IMR-90 (cell line): ENCODE measurements around the gene PTPRN2. TPM values are rescaled to one million over a fixed set of nuclear protein-coding genes. Genes with fewer than 3 reads are reported as not detected.

Experiments used
- ATAC-seq: fragments of 200-7000 bp; cut with Tn5 transposase; 2 replicates; pipeline ENCODE4 v1.9.1; 2020; ENCODE audit warnings: low read depth, mild to moderate bottlenecking, moderate library complexity
- BruUV-seq: library from RNA; stranded (reverse); fragments of 400-500 nt; replicated peaks from 2 replicates; lab custom pipeline; 2021; lab: Mats Ljungman, UMichigan
- CTCF ChIA-PET: fragments of 300-600 bp; formaldehyde crosslinking; extraction: SDS; loops from one replicate; lab custom pipeline; 2021; ENCODE audit warnings: antibody characterized with exemption; lab: Yijun Ruan, JAX
- POLR2A ChIA-PET: fragments of 300-600 bp; sonication (Branson Sonifier 250); formaldehyde crosslinking; loops from one replicate; lab custom pipeline; 2022; ENCODE audit warnings: antibody characterized with exemption; ENCODE audit not compliant: unreplicated experiment; lab: Charles Lee
- DNase-seq: peaks from one replicate; pipeline ENCODE4 v3.0.0; 2013
- H2AFZ ChIP-seq: replicated peaks from 2 replicates; pipeline ENCODE3; 2013; ENCODE audit warnings: low read length, mild to moderate bottlenecking; ENCODE audit not compliant: poor library complexity
- H2AK5ac ChIP-seq: 2 replicates; pipeline ENCODE4 v1.6.1; 2013; ENCODE audit warnings: low read depth, low read length, inconsistent platforms
- H2AK9ac ChIP-seq: replicated peaks from 2 replicates; pipeline ENCODE3; 2013; ENCODE audit warnings: mild to moderate bottlenecking, low read depth, low read length, moderate library complexity; ENCODE audit not compliant: poor library complexity
- H2BK120ac ChIP-seq: 2 replicates; pipeline ENCODE4 v1.6.1; 2013; ENCODE audit warnings: low read depth, low read length, inconsistent platforms
- H2BK15ac ChIP-seq: 3 replicates; pipeline ENCODE4 v1.6.1; 2013; ENCODE audit warnings: low read depth, low read length, inconsistent platforms
- H2BK20ac ChIP-seq: 2 replicates; pipeline ENCODE4 v1.6.1; 2013; ENCODE audit warnings: low read depth, mild to moderate bottlenecking, inconsistent platforms, low read length, moderate library complexity
- H2BK5ac ChIP-seq: 2 replicates; pipeline ENCODE4 v1.6.1; 2013; ENCODE audit warnings: mild to moderate bottlenecking, low read depth, low read length, inconsistent platforms; ENCODE audit not compliant: poor library complexity, severe bottlenecking
- H3K14ac ChIP-seq: replicated peaks from 2 replicates; pipeline ENCODE4 v1.6.1; 2013; ENCODE audit warnings: low read depth, low read length, inconsistent platforms
- H3K18ac ChIP-seq: 2 replicates; pipeline ENCODE4 v1.6.1; 2013; ENCODE audit warnings: low read depth, low read length, control low read depth
- H3K23ac ChIP-seq: 2 replicates; pipeline ENCODE4 v1.6.1; 2013; ENCODE audit warnings: low read depth, low read length, inconsistent platforms
- H3K27ac ChIP-seq: 2 replicates; pipeline ENCODE4 v1.5.1; 2013; ENCODE audit warnings: mild to moderate bottlenecking, control low read depth, low read length; ENCODE audit not compliant: insufficient read depth
- H3K27me3 ChIP-seq: 2 replicates; pipeline ENCODE4 v1.6.1; 2013; ENCODE audit warnings: low read length; ENCODE audit not compliant: control insufficient read depth, insufficient read depth
- H3K36me3 ChIP-seq: 2 replicates; pipeline ENCODE4 v1.6.1; 2013; ENCODE audit warnings: low read length, mixed read lengths; ENCODE audit not compliant: control insufficient read depth, insufficient read depth
- H3K4ac ChIP-seq: 2 replicates; pipeline ENCODE4 v1.6.1; 2013; ENCODE audit warnings: low read depth, low read length, inconsistent platforms
- H3K4me1 ChIP-seq: 2 replicates; pipeline ENCODE4 v1.6.1; 2013; ENCODE audit warnings: low read length, mixed read lengths; ENCODE audit not compliant: control insufficient read depth, insufficient read depth
- H3K4me2 ChIP-seq: 2 replicates; pipeline ENCODE4 v1.6.1; 2013; ENCODE audit warnings: low read depth, mild to moderate bottlenecking, control low read depth, low read length, moderate library complexity
- H3K4me3 ChIP-seq: 2 replicates; pipeline ENCODE4 v1.5.1; 2013; ENCODE audit warnings: low read depth, mild to moderate bottlenecking, control low read depth, low read length, moderate library complexity; ENCODE audit not compliant: insufficient read depth
- H3K56ac ChIP-seq: 2 replicates; pipeline ENCODE4 v1.6.1; 2013; ENCODE audit warnings: low read length, inconsistent platforms; ENCODE audit not compliant: insufficient read depth; ENCODE audit errors: extremely low read depth
- H3K79me1 ChIP-seq, 2 experiments: 2 replicates each; pipeline ENCODE4 v1.6.1; 2013; ENCODE audit warnings: low read length in 2 of 2, inconsistent platforms in 1 of 2, low read depth in 1 of 2
- H3K9ac ChIP-seq: 2 replicates; pipeline ENCODE4 v1.6.1; 2013; ENCODE audit warnings: low read depth, low read length, control low read depth
- H3K9me1 ChIP-seq: 2 replicates; pipeline ENCODE4 v1.6.1; 2013; ENCODE audit warnings: low read length, inconsistent platforms; ENCODE audit not compliant: insufficient read depth
- H3K9me3 ChIP-seq: 2 replicates; pipeline ENCODE4 v1.6.1; 2013; ENCODE audit warnings: low read length; ENCODE audit not compliant: control insufficient read depth, insufficient read depth
- H4K20me1 ChIP-seq: 2 replicates; pipeline ENCODE4 v1.6.1; 2013; ENCODE audit warnings: low read length, inconsistent platforms; ENCODE audit not compliant: insufficient read depth
- H4K5ac ChIP-seq: 2 replicates; pipeline ENCODE4 v1.6.1; 2013; ENCODE audit warnings: mild to moderate bottlenecking, low read depth, low read length, control low read depth
- H4K8ac ChIP-seq, 2 experiments: 2 replicates each; pipeline ENCODE4 v1.6.1; 2013; ENCODE audit warnings: low read depth in 2 of 2, low read length in 2 of 2, control low read depth in 1 of 2, inconsistent platforms in 1 of 2
- H4K91ac ChIP-seq: 2 replicates; pipeline ENCODE4 v1.6.1; 2013; ENCODE audit warnings: low read depth, low read length, inconsistent platforms; ENCODE audit not compliant: insufficient read depth
- BHLHE40 ChIP-seq: fragments of 150-350 bp; IDR thresholded peaks from 2 replicates; pipeline ENCODE4 v1.6.1; 2016; ENCODE audit warnings: mild to moderate bottlenecking, low read depth, low read length
- CEBPB ChIP-seq: IDR thresholded peaks from 2 replicates; pipeline ENCODE4 v1.6.1; 2012; ENCODE audit warnings: low read depth, low read length, improper control_type of control experiment
- CHD1 ChIP-seq: IDR thresholded peaks from 2 replicates; pipeline ENCODE4 v1.6.1; 2012; ENCODE audit warnings: low read depth, low read length, improper control_type of control experiment
- FOS ChIP-seq: fragments of 150-350 bp; IDR thresholded peaks from 2 replicates; pipeline ENCODE4 v1.6.1; 2016; ENCODE audit warnings: low read depth, low read length
- MAFK ChIP-seq: IDR thresholded peaks from 2 replicates; pipeline ENCODE4 v1.6.1; 2012; ENCODE audit warnings: low read depth, low read length, improper control_type of control experiment
- MAZ ChIP-seq: IDR thresholded peaks from 2 replicates; pipeline ENCODE4 v1.6.1; 2012; ENCODE audit warnings: low read depth, mild to moderate bottlenecking, low read length, improper control_type of control experiment, moderate library complexity, borderline replicate concordance
- MXI1 ChIP-seq: IDR thresholded peaks from 2 replicates; pipeline ENCODE4 v1.6.1; 2012; ENCODE audit warnings: low read depth, mild to moderate bottlenecking, low read length, moderate library complexity, borderline replicate concordance
- NFE2L2 ChIP-seq: fragments of 150-350 bp; IDR thresholded peaks from 2 replicates; pipeline ENCODE4 v1.6.1; 2016; ENCODE audit warnings: low read depth, mild to moderate bottlenecking, low read length
- POLR2A ChIP-seq: IDR thresholded peaks from 2 replicates; pipeline ENCODE4 v1.6.1; 2012; ENCODE audit warnings: mild to moderate bottlenecking, low read depth, low read length
- RAD21 ChIP-seq: IDR thresholded peaks from 2 replicates; pipeline ENCODE4 v1.6.1; 2012; ENCODE audit warnings: low read length, improper control_type of control experiment
- RCOR1 ChIP-seq: IDR thresholded peaks from 2 replicates; pipeline ENCODE4 v1.6.1; 2012; ENCODE audit warnings: mild to moderate bottlenecking, low read length, improper control_type of control experiment; ENCODE audit not compliant: insufficient replicate concordance
- RFX5 ChIP-seq: IDR thresholded peaks from 2 replicates; pipeline ENCODE4 v1.8.0; 2012; ENCODE audit warnings: low read depth, mild to moderate bottlenecking, low read length, moderate library complexity
- SMC3 ChIP-seq: fragments of 150-350 bp; IDR thresholded peaks from 2 replicates; pipeline ENCODE4 v1.6.1; 2016; ENCODE audit warnings: low read depth, mild to moderate bottlenecking, antibody characterized with exemption, low read length, moderate library complexity
- WGBS, 2 experiments: methylation state at CpG; one replicate each; pipeline versions ENCODE4 v1.1.5 to v1.1.7; 2013; ENCODE audit warnings: missing lambda C conversion rate in 2 of 2; ENCODE audit not compliant: insufficient read length in 1 of 2; ENCODE audit errors: extremely low coverage in 2 of 2; 5-methylcytosine and 5-hydroxymethylcytosine counted together
- dilution Hi-C: fragments of 300-500 bp; cut with HindIII; formaldehyde crosslinking; loops from one replicate; pipeline ENCODE4 v1.14.3; 2018; ENCODE audit warnings: low sequenced_read_pairs; ENCODE audit not compliant: unreplicated experiment
- in situ Hi-C: fragments of 300-500 bp; cut with MboI; formaldehyde crosslinking; loops from 3 replicates; pipeline ENCODE4 v1.14.3; 2019; ENCODE audit warnings: low sequenced_read_pairs, inconsistent platforms, mixed read lengths
- intact Hi-C: fragments of 100-400 bp; cut with micrococcal nuclease; formaldehyde crosslinking; loops from 2 replicates; pipeline ENCODE4 v1.10.0; 2022
- polyA plus RNA-seq, 3 experiments: library from polyadenylated mRNA; depleted of rRNA; stranded (reverse); fragments of >200 nt; gene quantifications; 2 replicates each; pipeline ENCODE4 v1.2.3, GENCODE V29; 2012; ENCODE audit warnings: low replicate concordance in 1 of 3
- total RNA-seq: library from RNA; depleted of rRNA; stranded (reverse); fragments of >200 nt; gene quantifications from 2 replicates; pipeline ENCODE4 v1.2.3, GENCODE V29; 2012
- TF ChIP-seq, protein P1 (sequence below): fragments of 150-350 bp; IDR thresholded peaks from 2 replicates; pipeline ENCODE4 v1.6.1; 2016; ENCODE audit warnings: low read depth, mild to moderate bottlenecking, low read length, moderate library complexity, borderline replicate concordance
- TF ChIP-seq, protein P2 (sequence below): conservative IDR thresholded peaks from 2 replicates; pipeline ENCODE4 v1.5.1; 2012; ENCODE audit warnings: mild to moderate bottlenecking, low read depth, low read length, improper control_type of control experiment
- TF ChIP-seq, protein P3 (sequence below): fragments of 150-350 bp; IDR thresholded peaks from 2 replicates; pipeline ENCODE4 v1.6.1; 2017; ENCODE audit warnings: mild to moderate bottlenecking, antibody characterized with exemption, low read length, low read depth

PTPRN2 gene
- total and polyA plus RNA-seq, 2 of the 4 experiments (the other 2 are of a cell fraction) = 0.03 TPM; not detected in 1

DNA sequence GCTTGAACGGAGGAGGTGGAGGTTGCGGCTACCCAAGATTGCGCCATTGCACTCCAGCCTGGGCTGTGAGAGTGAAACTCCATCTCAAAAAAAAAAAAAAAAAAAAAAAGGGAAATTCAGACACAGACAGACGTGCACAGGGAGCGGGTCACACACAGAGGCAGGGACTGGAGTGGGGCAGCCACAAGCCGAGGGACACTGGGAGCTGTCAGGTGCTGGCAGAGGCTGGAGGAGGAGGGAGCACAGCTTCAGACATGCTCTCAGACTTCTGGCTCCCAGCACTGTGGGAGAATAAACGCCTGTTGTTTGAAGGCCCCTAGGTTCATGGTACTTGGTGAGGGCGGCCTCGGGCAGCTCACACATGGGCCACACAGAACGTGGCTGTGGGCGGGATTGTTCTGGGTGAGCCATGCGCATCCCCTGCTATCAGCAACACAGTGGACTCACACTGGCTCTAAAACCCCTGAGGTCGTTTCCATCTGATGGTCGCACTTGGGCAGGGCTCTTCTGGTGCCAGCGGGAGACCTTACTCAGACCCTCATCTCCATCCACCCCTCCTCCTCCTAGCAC lies 874.9 kb downstream of the PTPRN2 start:
- in situ Hi-C loops = no loop called here
- no peak overlapping the region for H3K4me2 ChIP-seq
- dilution Hi-C loops = no loop called here

More for the DNA sequence above, 874.9 kb downstream of the PTPRN2 start:
- ChIA-PET CTCF (no interaction called here), POLR2A (no interaction called here)
- Histone ChIP-seq H3K4me1 (no peaks in the 10 kb centered on the region), H3K4me3 (no peak overlapping the region), H3K9me3 (peaks cover 47% of the 10 kb centered on the region), H4K8ac (no peak overlapping the region), H2BK15ac (no peak overlapping the region), H3K56ac (no peak overlapping the region), H4K91ac (no peak overlapping the region), H3K27me3 (no peaks in the 10 kb centered on the region), H3K36me3 (no peaks in the 10 kb centered on the region), H4K5ac (no peak overlapping the region), H3K9me1 (no peaks in the 10 kb centered on the region), H3K18ac (no peak overlapping the region), H2BK20ac (no peak overlapping the region), H3K4ac (no peak overlapping the region), H3K9ac (no peak overlapping the region), H3K23ac (no peak overlapping the region), H3K27ac (no peak overlapping the region), H2AK9ac (no peak overlapping the region), H3K79me1 (no peaks in the 10 kb centered on the region), H2AFZ (no peak overlapping the region), H4K20me1 (no peaks in the 10 kb centered on the region), H2AK5ac (no peak overlapping the region), H3K14ac (no peak overlapping the region), H2BK5ac (no peak overlapping the region), H2BK120ac (no peak overlapping the region)
- DNase-seq = no peak
- TF ChIP-seq RAD21 = no peak
- no peak for TF ChIP-seq FOS
- TF ChIP-seq BHLHE40 = no peak
- TF ChIP-seq, protein P1, sequence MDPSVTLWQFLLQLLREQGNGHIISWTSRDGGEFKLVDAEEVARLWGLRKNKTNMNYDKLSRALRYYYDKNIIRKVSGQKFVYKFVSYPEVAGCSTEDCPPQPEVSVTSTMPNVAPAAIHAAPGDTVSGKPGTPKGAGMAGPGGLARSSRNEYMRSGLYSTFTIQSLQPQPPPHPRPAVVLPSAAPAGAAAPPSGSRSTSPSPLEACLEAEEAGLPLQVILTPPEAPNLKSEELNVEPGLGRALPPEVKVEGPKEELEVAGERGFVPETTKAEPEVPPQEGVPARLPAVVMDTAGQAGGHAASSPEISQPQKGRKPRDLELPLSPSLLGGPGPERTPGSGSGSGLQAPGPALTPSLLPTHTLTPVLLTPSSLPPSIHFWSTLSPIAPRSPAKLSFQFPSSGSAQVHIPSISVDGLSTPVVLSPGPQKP = no peak
- no peak for TF ChIP-seq MAZ
- TF ChIP-seq, protein P2, sequence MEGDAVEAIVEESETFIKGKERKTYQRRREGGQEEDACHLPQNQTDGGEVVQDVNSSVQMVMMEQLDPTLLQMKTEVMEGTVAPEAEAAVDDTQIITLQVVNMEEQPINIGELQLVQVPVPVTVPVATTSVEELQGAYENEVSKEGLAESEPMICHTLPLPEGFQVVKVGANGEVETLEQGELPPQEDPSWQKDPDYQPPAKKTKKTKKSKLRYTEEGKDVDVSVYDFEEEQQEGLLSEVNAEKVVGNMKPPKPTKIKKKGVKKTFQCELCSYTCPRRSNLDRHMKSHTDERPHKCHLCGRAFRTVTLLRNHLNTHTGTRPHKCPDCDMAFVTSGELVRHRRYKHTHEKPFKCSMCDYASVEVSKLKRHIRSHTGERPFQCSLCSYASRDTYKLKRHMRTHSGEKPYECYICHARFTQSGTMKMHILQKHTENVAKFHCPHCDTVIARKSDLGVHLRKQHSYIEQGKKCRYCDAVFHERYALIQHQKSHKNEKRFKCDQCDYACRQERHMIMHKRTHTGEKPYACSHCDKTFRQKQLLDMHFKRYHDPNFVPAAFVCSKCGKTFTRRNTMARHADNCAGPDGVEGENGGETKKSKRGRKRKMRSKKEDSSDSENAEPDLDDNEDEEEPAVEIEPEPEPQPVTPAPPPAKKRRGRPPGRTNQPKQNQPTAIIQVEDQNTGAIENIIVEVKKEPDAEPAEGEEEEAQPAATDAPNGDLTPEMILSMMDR = no peak
- no peak for TF ChIP-seq RCOR1
- TF ChIP-seq POLR2A = no peak
- no peak for TF ChIP-seq RFX5
- no peak for TF ChIP-seq MXI1
- no peak for TF ChIP-seq CEBPB
- TF ChIP-seq, protein P3, sequence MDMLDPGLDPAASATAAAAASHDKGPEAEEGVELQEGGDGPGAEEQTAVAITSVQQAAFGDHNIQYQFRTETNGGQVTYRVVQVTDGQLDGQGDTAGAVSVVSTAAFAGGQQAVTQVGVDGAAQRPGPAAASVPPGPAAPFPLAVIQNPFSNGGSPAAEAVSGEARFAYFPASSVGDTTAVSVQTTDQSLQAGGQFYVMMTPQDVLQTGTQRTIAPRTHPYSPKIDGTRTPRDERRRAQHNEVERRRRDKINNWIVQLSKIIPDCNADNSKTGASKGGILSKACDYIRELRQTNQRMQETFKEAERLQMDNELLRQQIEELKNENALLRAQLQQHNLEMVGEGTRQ = no peak
- no peak for TF ChIP-seq SMC3
- TF ChIP-seq NFE2L2 = no peak
- TF ChIP-seq CHD1 = no peak
- no peak for TF ChIP-seq MAFK
- intact Hi-C loops = no loop called here
- no TSS peak for BruUV-seq
- WGBS, 2 experiments = 50% methylated on average over 2 of the region's 15 CpGs; no CpG with 5 or more reads in 1 of the 2 experiments
- ATAC-seq = no peak
